Activated T-helper 1 cell treated with anti-CD3 and anti-CD28 coated beads, Interleukin-12 subunit alpha, Interleukin-12 subunit beta, Interleukin-2, Interleukin-4 antibody, amounts not matched to agents 30 ng/mL and 10 ng/mL and 1 ng/mL, durations not matched to agents 14 hours and 24 hours and 36 hours (primary cell): Measurements from ENCODE around the gene SENP3. TPM values are rescaled to one million over a fixed set of nuclear protein-coding genes. Genes with fewer than 3 reads are reported as not detected.

Experiments
- total RNA-seq: library from RNA; stranded (reverse); gene quantifications from 2 replicates; pipeline ENCODE4 v1.2.3, GENCODE V29; 2022

The SENP3 gene
- total RNA-seq, 1 donor from 2014 or later, result 102 TPM

Other genes with a start within 250 kb of the SENP3 start
- gene GPS2, start 246.6 kb upstream of the SENP3 start, total RNA-seq, result 52.3 and 59.0 TPM in 2 replicates
- gene NEURL4, start 232.6 kb upstream of the SENP3 start, total RNA-seq, result 57.1 and 60.9 TPM in 2 replicates
- 260 and 266 TPM in 2 replicates for gene ACAP1, start 225.4 kb upstream of the SENP3 start, total RNA-seq
- 5.3 TPM in 2 replicates for gene KCTD11, start 209.8 kb upstream of the SENP3 start, total RNA-seq
- 0.17 TPM in 1 of 2 replicates, not detected in the other for gene TMEM95, start 206.8 kb upstream of the SENP3 start, total RNA-seq
- 3.8 and 4.9 TPM in 2 replicates for gene TNK1, start 180.8 kb upstream of the SENP3 start, total RNA-seq
- 77.1 and 78.2 TPM in 2 replicates for gene PLSCR3, start 167.4 kb upstream of the SENP3 start, total RNA-seq
- gene TMEM256, start 157.8 kb upstream of the SENP3 start, total RNA-seq, result 53.5 and 54.7 TPM in 2 replicates
- 2.3 and 2.7 TPM in 2 replicates for gene NLGN2, start 154.1 kb upstream of the SENP3 start, total RNA-seq
- gene SPEM1, start 141.6 kb upstream of the SENP3 start, total RNA-seq, result not detected in 2 replicates
- not detected in 2 replicates for gene SPEM2, start 136.3 kb upstream of the SENP3 start, total RNA-seq
- gene SPEM3, start 133.1 kb upstream of the SENP3 start, total RNA-seq, result not detected in 2 replicates
- 12.3 and 14.0 TPM in 2 replicates for gene TMEM102, start 126.5 kb upstream of the SENP3 start, total RNA-seq
- gene FGF11, start 122.4 kb upstream of the SENP3 start, total RNA-seq, result 5.3 and 6.4 TPM in 2 replicates
- gene CHRNB1, start 116.9 kb upstream of the SENP3 start, total RNA-seq, result 6.6 and 7.0 TPM in 2 replicates
- gene ZBTB4, start 82.3 kb upstream of the SENP3 start, total RNA-seq, result 15.1 and 16.0 TPM in 2 replicates
- gene SLC35G6, start 80.5 kb upstream of the SENP3 start, total RNA-seq, result not detected in 2 replicates
- gene POLR2A, start 77.6 kb upstream of the SENP3 start, total RNA-seq, result 221 and 223 TPM in 2 replicates
- gene TNFSF12, start 12.9 kb upstream of the SENP3 start, total RNA-seq, result 18.6 and 26.5 TPM in 2 replicates
- 2.2 and 3.3 TPM in 2 replicates for gene TNFSF13, start 3.2 kb upstream of the SENP3 start, total RNA-seq
- gene CD68, start 17.7 kb downstream of the SENP3 start, total RNA-seq, result 2.4 and 3.3 TPM in 2 replicates
- 108 and 111 TPM in 2 replicates for gene MPDU1, start 21.9 kb downstream of the SENP3 start, total RNA-seq
- 0.20 and 0.78 TPM in 2 replicates for gene SOX15, start 28.2 kb downstream of the SENP3 start, total RNA-seq
- gene FXR2, start 53.0 kb downstream of the SENP3 start, total RNA-seq, result 59.5 and 63.6 TPM in 2 replicates
- gene SAT2, start 65.9 kb downstream of the SENP3 start, total RNA-seq, result 23.8 and 24.0 TPM in 2 replicates
- gene SHBG, start 68.2 kb downstream of the SENP3 start, total RNA-seq, result 0.20 TPM in 1 of 2 replicates, not detected in the other
- gene ATP1B2, start 89.0 kb downstream of the SENP3 start, total RNA-seq, result 0.54 TPM in 2 replicates
- 172 and 179 TPM in 2 replicates for gene TP53, start 125.6 kb downstream of the SENP3 start, total RNA-seq
- gene WRAP53, start 126.6 kb downstream of the SENP3 start, total RNA-seq, result 31.5 TPM in 2 replicates
- 0.08 TPM in 1 of 2 replicates, not detected in the other for gene EFNB3, start 143.3 kb downstream of the SENP3 start, total RNA-seq
- gene DNAH2, start 155.8 kb downstream of the SENP3 start, total RNA-seq, result not detected in 2 replicates